HCT116 (cell line): ENCODE measurements around the gene SLC25A19. TPM values are rescaled to one million over a fixed set of nuclear protein-coding genes. Genes with fewer than 3 reads are reported as not detected.

Experiments
- ATAC-seq: fragments of 200-7000 bp; cut with Tn5 transposase; 2 replicates; pipeline ENCODE4 v1.9.1; 2020; ENCODE audit warnings: mild to moderate bottlenecking, moderate library complexity
- BruUV-seq: library from RNA; stranded (reverse); fragments of 400-500 nt; replicated peaks from 2 replicates; lab custom pipeline; 2021; lab: Mats Ljungman, UMichigan
- CTCF ChIA-PET: fragments of 300-600 bp; sonication (Branson Sonifier 250); formaldehyde crosslinking; loops from one replicate; lab custom pipeline; 2021; ENCODE audit warnings: antibody characterized with exemption; lab: Charles Lee
- POLR2A ChIA-PET: fragments of 300-600, 350-600 bp; sonication (Branson Sonifier 250); formaldehyde crosslinking; loops from one replicate; lab custom pipeline; 2021; ENCODE audit warnings: antibody characterized with exemption; lab: Charles Lee
- RAD21 ChIA-PET, 2 experiments: fragments of 300-600 bp; sonication (Branson Sonifier 250); formaldehyde crosslinking; loops; one replicate each; lab custom pipeline; 2023; ENCODE audit warnings: low total read pairs in 2 of 2; ENCODE audit not compliant: uncharacterized antibody in 2 of 2, unreplicated experiment in 2 of 2, low non-redundant PET in 1 of 2; lab: Charles Lee
- DNase-seq: peaks from one replicate; pipeline ENCODE4 v3.0.0-alpha.2; 2010; ENCODE audit warnings: low read depth, low spot score
- H2AFZ ChIP-seq: fragments of 200-600 bp; shearing (Covaris generic), sonication (generic); 2 replicates; pipeline ENCODE4 v1.6.1; 2017; ENCODE audit warnings: low read depth, mixed run types, mixed read lengths, antibody characterized with exemption, low read length; ENCODE audit not compliant: poor library complexity, severe bottlenecking
- H3K27ac ChIP-seq: 2 replicates; pipeline ENCODE4 v1.5.1; 2012; ENCODE audit warnings: low read depth, low read length
- H3K27me3 ChIP-seq: fragments of 200-600 bp; sonication (generic); 2 replicates; pipeline ENCODE4 v1.6.1; 2016; ENCODE audit warnings: mixed run types, low read length, mixed read lengths; ENCODE audit not compliant: insufficient read depth
- H3K36me3 ChIP-seq, 2 experiments: fragments of 200-500 bp in 1 of 2; fragments of 200-600 bp in 1 of 2; sonication (Bioruptor generic) in 1 of 2; sonication (generic) in 1 of 2; 2 replicates each; pipeline versions ENCODE4 v1.5.1 to v1.6.1; 2014 to 2016; ENCODE audit warnings: low read length in 2 of 2, inconsistent platforms in 1 of 2, mixed read lengths in 1 of 2, mixed run types in 1 of 2; ENCODE audit not compliant: insufficient read depth in 2 of 2, control insufficient read depth in 1 of 2
- H3K4me1 ChIP-seq, 2 experiments: fragments of 200-600 bp in 1 of 2; sonication (generic) in 1 of 2; 2 replicates each; pipeline versions ENCODE4 v1.5.1 to v1.6.1; 2012 to 2017; ENCODE audit warnings: low read length in 2 of 2, inconsistent platforms in 1 of 2, mild to moderate bottlenecking in 1 of 2, mixed read lengths in 1 of 2, mixed run types in 1 of 2, moderate library complexity in 1 of 2; ENCODE audit not compliant: insufficient read depth in 2 of 2, control insufficient read depth in 1 of 2
- H3K4me2 ChIP-seq: fragments of 200-600 bp; sonication (generic); 2 replicates; pipeline ENCODE4 v1.6.1; 2017; ENCODE audit warnings: mixed run types, low read length, mixed read lengths
- H3K4me3 ChIP-seq, 2 experiments: fragments of 200-600 bp in 1 of 2; sonication (generic) in 1 of 2; replicated peaks in 1 of 2; 2 replicates each; pipeline ENCODE4 v1.5.1; 2011 to 2016; ENCODE audit warnings: low read length in 2 of 2, control low read depth in 1 of 2, low read depth in 1 of 2, mild to moderate bottlenecking in 1 of 2, mixed read lengths in 1 of 2, mixed run types in 1 of 2
- H3K79me2 ChIP-seq: fragments of 200-600 bp; sonication (generic); 2 replicates; pipeline ENCODE4 v1.6.1; 2017; ENCODE audit warnings: mild to moderate bottlenecking, mixed run types, low read length, moderate library complexity, mixed read lengths; ENCODE audit not compliant: insufficient read depth
- H3K9ac ChIP-seq: fragments of 200-600 bp; sonication (generic); 2 replicates; pipeline ENCODE4 v1.6.1; 2016; ENCODE audit warnings: low read length, mixed read lengths
- H3K9me2 ChIP-seq: fragments of 200-600 bp; sonication (generic), shearing (Covaris generic); 2 replicates; pipeline ENCODE4 v1.6.1; 2017; ENCODE audit warnings: mixed run types, mild to moderate bottlenecking, moderate library complexity; ENCODE audit not compliant: insufficient read depth
- H3K9me3 ChIP-seq, 2 experiments: fragments of 200-500 bp in 1 of 2; fragments of 200-600 bp in 1 of 2; sonication (Bioruptor generic) in 1 of 2; sonication (generic) in 1 of 2; 2 replicates each; pipeline ENCODE4 v1.6.1; 2014 to 2017; ENCODE audit warnings: low read length in 2 of 2, mixed read lengths in 2 of 2, inconsistent platforms in 1 of 2, low read depth in 1 of 2, mild to moderate bottlenecking in 1 of 2, mixed run types in 1 of 2, moderate library complexity in 1 of 2; ENCODE audit not compliant: control insufficient read depth in 1 of 2, insufficient read depth in 1 of 2
- H4K20me1 ChIP-seq: fragments of 200-600 bp; sonication (generic), shearing (Covaris generic); 2 replicates; pipeline ENCODE4 v1.6.1; 2017; ENCODE audit warnings: mixed run types, mild to moderate bottlenecking, moderate library complexity; ENCODE audit not compliant: insufficient read depth
- ATF3 ChIP-seq: IDR thresholded peaks from 2 replicates; pipeline ENCODE4 v1.6.1; 2012
- CEBPB ChIP-seq: IDR thresholded peaks from 2 replicates; pipeline ENCODE4 v1.6.1; 2012; ENCODE audit warnings: low read depth
- EGR1 ChIP-seq: IDR thresholded peaks from 2 replicates; pipeline ENCODE4 v1.6.1; 2012; ENCODE audit warnings: low read depth
- ELF1 ChIP-seq: IDR thresholded peaks from 2 replicates; pipeline ENCODE4 v1.6.1; 2012; ENCODE audit warnings: low read depth, borderline replicate concordance
- EZH2 ChIP-seq: fragments of 200-600 bp; sonication (generic); IDR thresholded peaks from 2 replicates; pipeline ENCODE4 v1.6.1; 2017; ENCODE audit warnings: antibody characterized with exemption, mixed run types
- EZH2phosphoT487 ChIP-seq: fragments of 200-600 bp; IDR thresholded peaks from 2 replicates; pipeline ENCODE4 v1.6.1; 2018; ENCODE audit warnings: antibody characterized with exemption, borderline replicate concordance
- POLR2A ChIP-seq: IDR thresholded peaks from 2 replicates; pipeline ENCODE4 v1.7.0; 2011; ENCODE audit warnings: borderline replicate concordance; ENCODE audit not compliant: insufficient read depth, insufficient read length; ENCODE audit errors: extremely low read depth
- POLR2AphosphoS5 ChIP-seq: IDR thresholded peaks from 2 replicates; pipeline ENCODE4 v1.6.1; 2011; ENCODE audit warnings: mild to moderate bottlenecking, low read depth, low read length, moderate library complexity
- RAD21 ChIP-seq: IDR thresholded peaks from 2 replicates; pipeline ENCODE4 v1.6.1; 2012; ENCODE audit warnings: low read depth, mild to moderate bottlenecking
- SIN3A ChIP-seq: IDR thresholded peaks from 2 replicates; pipeline ENCODE4 v1.6.1; 2012; ENCODE audit warnings: low read depth
- SP1 ChIP-seq: IDR thresholded peaks from 2 replicates; pipeline ENCODE4 v1.6.1; 2012; ENCODE audit warnings: low read depth
- TCF7L2 ChIP-seq: IDR thresholded peaks from 2 replicates; pipeline ENCODE4 v1.7.0; 2011; ENCODE audit warnings: borderline replicate concordance, inconsistent platforms; ENCODE audit not compliant: insufficient read depth, insufficient read length; ENCODE audit errors: extremely low read depth
- YY1 ChIP-seq: IDR thresholded peaks from 2 replicates; pipeline ENCODE4 v1.6.1; 2011; ENCODE audit warnings: low read length, low read depth, moderate library complexity, mild to moderate bottlenecking; ENCODE audit not compliant: insufficient replicate concordance; ENCODE audit errors: extremely low read depth
- ZFX ChIP-seq: fragments of 450-650 bp; IDR thresholded peaks from 2 replicates; pipeline ENCODE4 v1.6.1; 2017
- ZNF274 ChIP-seq: fragments of 200-500 bp; sonication (Bioruptor generic); IDR thresholded peaks from 2 replicates; pipeline ENCODE4 v1.6.1; 2014; ENCODE audit warnings: mild to moderate bottlenecking, low read depth, low read length, inconsistent platforms
- intact Hi-C: fragments of 100-400 bp; cut with micrococcal nuclease; formaldehyde crosslinking; loops from 2 replicates; pipeline ENCODE4 v1.10.0; 2022
- total RNA-seq: library from RNA; stranded (reverse); gene quantifications from one replicate; pipeline ENCODE4 v1.2.1, GENCODE V29; 2021; ENCODE audit not compliant: unreplicated experiment
- TF ChIP-seq, protein P1 (sequence below): IDR thresholded peaks from 2 replicates; pipeline ENCODE4 v1.6.1; 2012
- TF ChIP-seq, protein P2 (sequence below): IDR thresholded peaks from 2 replicates; pipeline ENCODE4 v1.6.1; 2012; ENCODE audit warnings: low read depth
- TF ChIP-seq, protein P3 (sequence below), 3 experiments: fragments of 200-600 bp in 1 of 3; sonication (generic) in 1 of 3; IDR thresholded peaks in 2 of 3; conservative IDR thresholded peaks in 1 of 3; 2 replicates each; pipeline ENCODE4 v1.5.1; 2012 to 2017; ENCODE audit warnings: low read depth in 2 of 3, low read length in 2 of 3, antibody characterized with exemption in 1 of 3, borderline replicate concordance in 1 of 3, control low read depth in 1 of 3, mild to moderate bottlenecking in 1 of 3, mixed read lengths in 1 of 3, mixed run types in 1 of 3, moderate library complexity in 1 of 3; ENCODE audit not compliant: insufficient read depth in 1 of 3
- TF ChIP-seq, protein P4 (sequence below): IDR thresholded peaks from 2 replicates; pipeline ENCODE4 v1.6.1; 2011; ENCODE audit warnings: mild to moderate bottlenecking, low read length, moderate library complexity; ENCODE audit not compliant: insufficient replicate concordance; ENCODE audit errors: extremely low read depth

Gene SLC25A19
- total RNA-seq, 1 experiment from 2014 or later, result 38.7 TPM

DNA sequence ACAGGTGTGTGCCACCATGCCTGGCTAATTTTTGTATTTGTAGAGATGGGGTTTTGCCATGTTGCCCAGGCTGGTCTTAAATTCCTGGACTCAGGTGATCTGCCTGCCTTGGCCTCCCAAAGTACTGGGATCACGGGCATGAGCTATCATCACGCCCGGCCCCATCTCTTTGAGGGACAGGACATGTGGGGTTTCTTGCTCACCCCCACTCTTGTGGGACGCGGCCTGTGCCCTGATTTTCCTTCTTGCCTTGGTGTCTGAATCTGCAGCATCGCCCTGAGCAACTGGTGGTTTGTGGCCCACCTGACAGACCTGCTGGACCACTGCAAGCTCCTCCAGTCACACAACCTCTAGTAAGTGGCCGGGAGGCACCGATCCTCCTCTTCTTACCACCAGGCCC, 58.2 kb downstream of the SLC25A19 start:
- POLR2A ChIA-PET, result no interaction called here
- Histone ChIP-seq H3K27ac (no peak overlapping the region), H3K27me3 (no peaks in the 10 kb centered on the region), H3K4me1 (no peaks in the 10 kb centered on the region), H3K36me3 (peaks cover 58 to 92% of the 10 kb centered on the region in 2 experiments), H3K9me2 (no peaks in the 10 kb centered on the region), H3K9me3 (no peaks in the 10 kb centered on the region), H3K9ac (no peak overlapping the region), H2AFZ (no peak overlapping the region), H3K79me2 (no peaks in the 10 kb centered on the region; the same call in 1 of the 2 replicates), H3K4me3 (no peak overlapping the region), H4K20me1 (no peaks in the 10 kb centered on the region), H3K4me2 (no peak overlapping the region)
- DNase-seq (no peak), ATAC-seq (no peak)
- RAD21 ChIA-PET, result interaction anchor here in 1 of 2 experiments (0.6 to 1.2 kb wide), 2 partner anchors 28 to 117 kb away, joined by 4 to 5 read pairs; no protein-coding TSS in a partner anchor
- intact Hi-C loops, result no loop called here
- CTCF ChIA-PET, result interaction anchor here (1.3 kb wide), 1 partner anchor 40 kb away, joined by 4 read pairs; the partner anchor contains the start of gene MIF4GD
- no peak for TF ChIP-seq EGR1
- TF ChIP-seq SP1, result no peak
- no peak for TF ChIP-seq EZH2
- TF ChIP-seq, protein P1, sequence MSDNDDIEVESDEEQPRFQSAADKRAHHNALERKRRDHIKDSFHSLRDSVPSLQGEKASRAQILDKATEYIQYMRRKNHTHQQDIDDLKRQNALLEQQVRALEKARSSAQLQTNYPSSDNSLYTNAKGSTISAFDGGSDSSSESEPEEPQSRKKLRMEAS, result no peak
- TF ChIP-seq, protein P2, sequence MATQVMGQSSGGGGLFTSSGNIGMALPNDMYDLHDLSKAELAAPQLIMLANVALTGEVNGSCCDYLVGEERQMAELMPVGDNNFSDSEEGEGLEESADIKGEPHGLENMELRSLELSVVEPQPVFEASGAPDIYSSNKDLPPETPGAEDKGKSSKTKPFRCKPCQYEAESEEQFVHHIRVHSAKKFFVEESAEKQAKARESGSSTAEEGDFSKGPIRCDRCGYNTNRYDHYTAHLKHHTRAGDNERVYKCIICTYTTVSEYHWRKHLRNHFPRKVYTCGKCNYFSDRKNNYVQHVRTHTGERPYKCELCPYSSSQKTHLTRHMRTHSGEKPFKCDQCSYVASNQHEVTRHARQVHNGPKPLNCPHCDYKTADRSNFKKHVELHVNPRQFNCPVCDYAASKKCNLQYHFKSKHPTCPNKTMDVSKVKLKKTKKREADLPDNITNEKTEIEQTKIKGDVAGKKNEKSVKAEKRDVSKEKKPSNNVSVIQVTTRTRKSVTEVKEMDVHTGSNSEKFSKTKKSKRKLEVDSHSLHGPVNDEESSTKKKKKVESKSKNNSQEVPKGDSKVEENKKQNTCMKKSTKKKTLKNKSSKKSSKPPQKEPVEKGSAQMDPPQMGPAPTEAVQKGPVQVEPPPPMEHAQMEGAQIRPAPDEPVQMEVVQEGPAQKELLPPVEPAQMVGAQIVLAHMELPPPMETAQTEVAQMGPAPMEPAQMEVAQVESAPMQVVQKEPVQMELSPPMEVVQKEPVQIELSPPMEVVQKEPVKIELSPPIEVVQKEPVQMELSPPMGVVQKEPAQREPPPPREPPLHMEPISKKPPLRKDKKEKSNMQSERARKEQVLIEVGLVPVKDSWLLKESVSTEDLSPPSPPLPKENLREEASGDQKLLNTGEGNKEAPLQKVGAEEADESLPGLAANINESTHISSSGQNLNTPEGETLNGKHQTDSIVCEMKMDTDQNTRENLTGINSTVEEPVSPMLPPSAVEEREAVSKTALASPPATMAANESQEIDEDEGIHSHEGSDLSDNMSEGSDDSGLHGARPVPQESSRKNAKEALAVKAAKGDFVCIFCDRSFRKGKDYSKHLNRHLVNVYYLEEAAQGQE, result no peak
- TF ChIP-seq ELF1, result no peak
- no peak for TF ChIP-seq ZFX
- TF ChIP-seq, protein P3, sequence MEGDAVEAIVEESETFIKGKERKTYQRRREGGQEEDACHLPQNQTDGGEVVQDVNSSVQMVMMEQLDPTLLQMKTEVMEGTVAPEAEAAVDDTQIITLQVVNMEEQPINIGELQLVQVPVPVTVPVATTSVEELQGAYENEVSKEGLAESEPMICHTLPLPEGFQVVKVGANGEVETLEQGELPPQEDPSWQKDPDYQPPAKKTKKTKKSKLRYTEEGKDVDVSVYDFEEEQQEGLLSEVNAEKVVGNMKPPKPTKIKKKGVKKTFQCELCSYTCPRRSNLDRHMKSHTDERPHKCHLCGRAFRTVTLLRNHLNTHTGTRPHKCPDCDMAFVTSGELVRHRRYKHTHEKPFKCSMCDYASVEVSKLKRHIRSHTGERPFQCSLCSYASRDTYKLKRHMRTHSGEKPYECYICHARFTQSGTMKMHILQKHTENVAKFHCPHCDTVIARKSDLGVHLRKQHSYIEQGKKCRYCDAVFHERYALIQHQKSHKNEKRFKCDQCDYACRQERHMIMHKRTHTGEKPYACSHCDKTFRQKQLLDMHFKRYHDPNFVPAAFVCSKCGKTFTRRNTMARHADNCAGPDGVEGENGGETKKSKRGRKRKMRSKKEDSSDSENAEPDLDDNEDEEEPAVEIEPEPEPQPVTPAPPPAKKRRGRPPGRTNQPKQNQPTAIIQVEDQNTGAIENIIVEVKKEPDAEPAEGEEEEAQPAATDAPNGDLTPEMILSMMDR (IDR thresholded peaks at IDR 0.05 in 2 of 3, conservative IDR thresholded peaks at IDR 0.05 in 1 of 3; ENCODE audit: borderline replicate concordance in 1 of 3, insufficient read depth in 1 of 3, low read depth in 2 of 3, low read length in 2 of 3), result no peak
- no peak for TF ChIP-seq EZH2phosphoT487
- no peak for TF ChIP-seq CEBPB
- TF ChIP-seq ATF3, result no peak
- TF ChIP-seq, protein P4, sequence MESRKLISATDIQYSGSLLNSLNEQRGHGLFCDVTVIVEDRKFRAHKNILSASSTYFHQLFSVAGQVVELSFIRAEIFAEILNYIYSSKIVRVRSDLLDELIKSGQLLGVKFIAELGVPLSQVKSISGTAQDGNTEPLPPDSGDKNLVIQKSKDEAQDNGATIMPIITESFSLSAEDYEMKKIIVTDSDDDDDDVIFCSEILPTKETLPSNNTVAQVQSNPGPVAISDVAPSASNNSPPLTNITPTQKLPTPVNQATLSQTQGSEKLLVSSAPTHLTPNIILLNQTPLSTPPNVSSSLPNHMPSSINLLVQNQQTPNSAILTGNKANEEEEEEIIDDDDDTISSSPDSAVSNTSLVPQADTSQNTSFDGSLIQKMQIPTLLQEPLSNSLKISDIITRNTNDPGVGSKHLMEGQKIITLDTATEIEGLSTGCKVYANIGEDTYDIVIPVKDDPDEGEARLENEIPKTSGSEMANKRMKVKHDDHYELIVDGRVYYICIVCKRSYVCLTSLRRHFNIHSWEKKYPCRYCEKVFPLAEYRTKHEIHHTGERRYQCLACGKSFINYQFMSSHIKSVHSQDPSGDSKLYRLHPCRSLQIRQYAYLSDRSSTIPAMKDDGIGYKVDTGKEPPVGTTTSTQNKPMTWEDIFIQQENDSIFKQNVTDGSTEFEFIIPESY, result no peak
- no peak for TF ChIP-seq POLR2AphosphoS5
- no peak for TF ChIP-seq YY1
- TF ChIP-seq POLR2A, result no peak
- no peak for TF ChIP-seq RAD21
- TF ChIP-seq TCF7L2, result no peak
- TF ChIP-seq ZNF274, result no peak
- no peak for TF ChIP-seq SIN3A
- no TSS peak for BruUV-seq
